T-cell (primary cell): ENCODE data around the gene ARL15. TPM values are rescaled to one million over a fixed set of nuclear protein-coding genes. Genes with fewer than 3 reads are reported as not detected.

Experiments
- ATAC-seq, 4 experiments: fragments of 200-7000 bp in 3 of 4; fragments of 150-1000 bp in 1 of 4; cut with Tn5 transposase; replicated peaks in 1 of 4; 1 replicate in 3 of 4; 2 replicates in 1 of 4; pipeline ENCODE4 v1.10.0; 2021; ENCODE audit warnings: moderate library complexity in 3 of 4, mild to moderate bottlenecking in 2 of 4, moderate number of reproducible peaks in 1 of 4
- CTCF ChIA-PET, 2 donors: fragments of 300-600 bp; sonication (Branson Sonifier 250); formaldehyde crosslinking; loops; one replicate each; lab custom pipeline; 2022; ENCODE audit warnings: antibody characterized with exemption in 2 of 2; lab: Charles Lee
- POLR2A ChIA-PET, 2 donors: fragments of 300-600 bp; sonication (Branson Sonifier 250); formaldehyde crosslinking; loops; one replicate each; lab custom pipeline; 2022; ENCODE audit warnings: antibody characterized with exemption in 2 of 2; lab: Charles Lee
- DNase-seq, 35 experiments: peaks; one replicate each; pipeline versions ENCODE4 v3.0.0 to v3.0.0-alpha.2; 2013 to 2023
- H3K27ac ChIP-seq: one replicate; pipeline ENCODE4 v1.5.1; 2013; ENCODE audit warnings: low read length
- H3K27me3 ChIP-seq, 2 experiments: replicated peaks in 1 of 2; 1 replicate in 1 of 2; 2 replicates in 1 of 2; pipeline versions ENCODE4 v1.6.1 to v1.7.0; 2013; ENCODE audit warnings: low read length in 1 of 2, mixed read lengths in 1 of 2; ENCODE audit not compliant: control insufficient read depth in 2 of 2, insufficient read depth in 2 of 2; ENCODE audit errors: extremely low read depth in 1 of 2
- H3K36me3 ChIP-seq, 2 donors: 1 replicate in 1 of 2; 2 replicates in 1 of 2; pipeline versions ENCODE4 v1.6.1 to v1.7.0; 2013; ENCODE audit warnings: low read length in 1 of 2; ENCODE audit not compliant: control insufficient read depth in 2 of 2, insufficient read depth in 1 of 2; ENCODE audit errors: extremely low read depth in 1 of 2
- H3K4me1 ChIP-seq, 2 experiments: 1 replicate in 1 of 2; 2 replicates in 1 of 2; pipeline versions ENCODE4 v1.6.1 to v1.7.0; 2013; ENCODE audit warnings: low read length in 2 of 2, mixed read lengths in 1 of 2; ENCODE audit not compliant: insufficient read depth in 2 of 2, control insufficient read depth in 1 of 2; ENCODE audit errors: extremely low read depth in 1 of 2
- H3K4me3 ChIP-seq, 2 donors: 1 replicate in 1 of 2; 2 replicates in 1 of 2; pipeline versions ENCODE4 v1.5.1 to v1.7.0; 2013; ENCODE audit warnings: mild to moderate bottlenecking in 2 of 2, low read length in 1 of 2, moderate library complexity in 1 of 2; ENCODE audit not compliant: control insufficient read depth in 1 of 2; ENCODE audit errors: extremely low read depth in 1 of 2
- H3K9me3 ChIP-seq: 2 replicates; pipeline ENCODE4 v1.7.0; 2013
- H3K27ac Mint-ChIP-seq, 2 donors: one replicate each; pipeline ENCODE4 v1.8.0; 2020 to 2021; ENCODE audit warnings: mild to moderate bottlenecking in 2 of 2, mixed read lengths in 2 of 2
- H3K27me3 Mint-ChIP-seq, 2 donors: one replicate each; pipeline ENCODE4 v1.8.0; 2021 to 2022; ENCODE audit warnings: mixed read lengths in 2 of 2
- H3K36me3 Mint-ChIP-seq: one replicate; pipeline ENCODE4 v1.8.0; 2021; ENCODE audit warnings: mixed read lengths
- H3K4me1 Mint-ChIP-seq, 3 donors: one replicate each; pipeline ENCODE4 v1.8.0; 2020 to 2022; ENCODE audit warnings: mixed read lengths in 3 of 3, mild to moderate bottlenecking in 1 of 3
- H3K4me3 Mint-ChIP-seq, 3 donors: one replicate each; pipeline ENCODE4 v1.8.0; 2020 to 2022; ENCODE audit warnings: mild to moderate bottlenecking in 3 of 3, mixed read lengths in 3 of 3, moderate library complexity in 3 of 3
- H3K9me3 Mint-ChIP-seq, 3 donors: one replicate each; pipeline ENCODE4 v1.8.0; 2020 to 2022; ENCODE audit warnings: mixed read lengths in 3 of 3
- WGBS: methylation state at CpG from one replicate; pipeline ENCODE4 v1.1.5; 2013; ENCODE audit warnings: missing lambda C conversion rate; ENCODE audit not compliant: insufficient coverage; 5-methylcytosine and 5-hydroxymethylcytosine counted together
- total RNA-seq, 35 experiments: library from RNA in 6 of 35; stranded (reverse) in 6 of 35; fragments of 120-200 nt in 1 of 35; gene quantifications; one replicate each; pipeline versions ENCODE4 v1.2.1 to v1.2.4 and lab custom pipeline; 2013 to 2026

Gene ARL15
- total RNA-seq, 5 donors from 2014 or later (not counting 1 experiment from before 2014, with no cell fraction given) = 10.7 to 21.6 (median 11.7) TPM

DNA sequence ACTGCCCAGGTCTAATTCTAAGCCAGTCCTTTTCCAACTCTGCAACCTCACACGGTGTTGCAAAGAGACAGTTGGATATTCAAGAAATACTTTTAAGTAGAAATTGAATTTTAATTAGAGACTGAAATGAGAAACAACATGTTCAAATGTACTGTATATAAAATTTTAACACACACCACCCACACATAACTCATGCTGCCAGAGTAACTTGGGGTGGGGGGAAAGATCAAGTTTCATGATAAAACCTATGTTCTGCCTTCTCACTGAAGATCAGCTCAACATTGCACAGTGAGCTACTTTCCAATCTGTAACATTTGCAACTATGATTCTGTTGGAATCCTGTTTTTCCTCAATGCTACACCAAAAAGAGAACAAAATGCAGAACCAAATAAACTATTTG lies 17.5 kb downstream of the ARL15 start:
- H3K4me1 Mint-ChIP-seq = peaks cover 39 to 50% (median 45%) of the 10 kb centered on the region in 3 donors
- no peaks in the 10 kb centered on the region for H3K27me3 Mint-ChIP-seq
- ATAC-seq (no peak), DNase-seq (no peak)
- H3K27ac ChIP-seq = no peak overlapping the region
- H3K4me3 ChIP-seq = no peak overlapping the region
- no peak overlapping the region for H3K27ac Mint-ChIP-seq
- H3K9me3 ChIP-seq = no peaks in the 10 kb centered on the region
- H3K4me1 ChIP-seq = no peaks in the 10 kb centered on the region
- no peaks in the 10 kb centered on the region for H3K27me3 ChIP-seq
- POLR2A ChIA-PET = no interaction called here
- H3K36me3 ChIP-seq = no peaks in the 10 kb centered on the region
- no peaks in the 10 kb centered on the region for H3K9me3 Mint-ChIP-seq
- WGBS = no CpG with 5 or more reads among the region's 1 CpG
- CTCF ChIA-PET = no interaction called here
- no peak overlapping the region for H3K4me3 Mint-ChIP-seq
- H3K36me3 Mint-ChIP-seq = peaks cover 11% of the 10 kb centered on the region

DNA sequence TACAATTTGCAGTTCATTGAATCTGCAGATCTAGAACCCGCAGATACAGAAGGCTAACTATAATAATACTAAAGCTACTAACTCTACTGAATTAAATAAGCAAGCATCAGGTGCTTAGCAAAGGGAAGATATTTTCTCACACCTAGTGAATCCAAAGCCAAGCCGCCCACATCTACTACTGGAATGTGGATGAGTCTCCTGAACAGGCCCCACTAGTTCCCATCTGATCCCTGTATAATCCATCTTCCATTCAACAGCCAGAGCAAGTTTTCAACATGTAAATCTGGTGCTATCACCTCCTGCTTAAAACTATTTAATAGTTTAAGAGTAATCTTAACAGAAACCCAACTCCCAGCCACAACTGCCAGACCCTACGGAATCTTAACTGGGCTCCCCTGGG lies 18.9 kb downstream of the ARL15 start:
- no peaks in the 10 kb centered on the region for H3K36me3 ChIP-seq
- no peaks in the 10 kb centered on the region for H3K27me3 ChIP-seq
- DNase-seq = no peak
- Mint-ChIP-seq H3K27ac (no peak overlapping the region), H3K36me3 (peaks cover 19% of the 10 kb centered on the region), H3K27me3 (no peaks in the 10 kb centered on the region), H3K4me3 (no peak overlapping the region), H3K4me1 (peaks cover 31 to 49% (median 33%) of the 10 kb centered on the region in 3 donors), H3K9me3 (peaks cover 0 to 3% (median 0%) of the 10 kb centered on the region in 3 donors)
- WGBS = no CpG with 5 or more reads among the region's 3 CpGs
- CTCF ChIA-PET = no interaction called here
- no peak overlapping the region for H3K4me3 ChIP-seq
- H3K27ac ChIP-seq = no peak overlapping the region
- no peak for ATAC-seq
- POLR2A ChIA-PET = no interaction called here
- H3K9me3 ChIP-seq = no peaks in the 10 kb centered on the region
- no peaks in the 10 kb centered on the region for H3K4me1 ChIP-seq

DNA sequence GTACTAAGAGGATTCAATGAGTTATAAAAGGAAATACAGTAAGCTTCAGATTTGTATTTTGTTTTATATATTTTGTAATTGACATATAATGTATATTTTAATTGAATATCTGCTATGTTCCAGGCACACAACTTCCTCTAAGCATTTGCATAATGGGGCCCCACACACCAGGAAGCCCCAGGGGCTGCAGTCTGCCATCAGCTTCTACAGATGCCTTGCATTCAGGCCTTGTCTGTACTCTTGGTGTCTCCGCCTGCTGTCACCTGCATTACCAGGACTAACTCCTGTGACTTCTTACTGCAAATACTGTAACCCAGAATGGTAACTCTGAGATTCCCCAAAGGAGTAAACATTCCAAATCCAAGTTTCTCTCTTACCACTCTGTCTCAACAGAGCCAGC lies 20.6 kb downstream of the ARL15 start:
- Mint-ChIP-seq H3K4me1 (peaks cover 19 to 39% (median 24%) of the 10 kb centered on the region in 3 donors), H3K36me3 (peaks cover 23% of the 10 kb centered on the region), H3K27ac (no peak overlapping the region), H3K9me3 (peaks cover 0 to 3% (median 3%) of the 10 kb centered on the region in 3 donors), H3K27me3 (no peaks in the 10 kb centered on the region), H3K4me3 (no peak overlapping the region)
- ChIA-PET CTCF (no interaction called here), POLR2A (interaction anchor here in 1 of 2 donors (0.7 kb wide), 1 partner anchor 10 kb away, joined by 7 read pairs; no protein-coding TSS in a partner anchor)
- Histone ChIP-seq H3K36me3 (no peaks in the 10 kb centered on the region), H3K27me3 (no peaks in the 10 kb centered on the region), H3K4me3 (no peak overlapping the region), H3K27ac (no peak overlapping the region), H3K9me3 (no peaks in the 10 kb centered on the region), H3K4me1 (no peaks in the 10 kb centered on the region)
- DNase-seq (no peak), ATAC-seq (no peak)
- 100% methylated on average over 1 of the region's 1 CpG for WGBS

DNA sequence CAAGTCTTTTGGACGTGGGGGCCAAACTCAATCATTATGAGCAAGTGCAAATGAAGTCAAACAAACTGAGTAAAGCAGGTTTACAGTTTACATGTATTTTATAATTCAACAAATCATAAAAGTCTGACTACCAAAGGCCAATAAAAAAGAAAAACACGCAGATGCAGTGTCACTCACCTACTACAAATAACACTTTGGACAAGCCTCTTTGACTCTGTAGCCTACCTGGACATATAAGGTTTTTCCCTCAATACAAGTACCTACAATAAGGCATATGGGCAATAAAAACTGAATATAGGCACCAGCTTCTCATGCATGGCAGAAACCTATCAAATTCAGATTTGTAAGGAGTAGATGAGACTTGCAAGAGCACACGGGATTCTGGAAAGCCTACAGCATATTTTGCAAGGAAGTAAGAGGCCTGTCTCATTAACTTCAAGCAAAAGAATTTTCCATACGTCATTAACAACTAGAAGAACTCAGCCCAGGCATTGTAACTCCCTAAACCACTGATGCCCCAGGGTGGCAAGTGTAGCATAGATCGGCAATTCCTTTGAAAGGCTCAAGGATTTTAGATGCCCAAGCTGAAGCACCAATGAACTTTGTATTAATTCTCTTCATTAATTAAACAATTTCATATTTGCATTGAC lies 21.7 kb downstream of the ARL15 start:
- peaks cover 13 to 30% (median 13%) of the 10 kb centered on the region in 3 donors for H3K4me1 Mint-ChIP-seq
- H3K27ac ChIP-seq = no peak overlapping the region
- no peak overlapping the region for H3K27ac Mint-ChIP-seq
- no peaks in the 10 kb centered on the region for H3K4me1 ChIP-seq
- H3K36me3 ChIP-seq = no peaks in the 10 kb centered on the region
- peaks cover 0 to 3% (median 3%) of the 10 kb centered on the region in 3 donors for H3K9me3 Mint-ChIP-seq
- DNase-seq = no peak
- peaks cover 27% of the 10 kb centered on the region for H3K36me3 Mint-ChIP-seq
- POLR2A ChIA-PET = no interaction called here
- H3K4me3 Mint-ChIP-seq = no peak overlapping the region
- H3K27me3 Mint-ChIP-seq = no peaks in the 10 kb centered on the region
- no peak overlapping the region for H3K4me3 ChIP-seq
- CTCF ChIA-PET = no interaction called here
- WGBS = 80% methylated on average over 1 of the region's 5 CpGs
- H3K9me3 ChIP-seq = no peaks in the 10 kb centered on the region
- ATAC-seq = no peak
- H3K27me3 ChIP-seq = no peaks in the 10 kb centered on the region

DNA sequence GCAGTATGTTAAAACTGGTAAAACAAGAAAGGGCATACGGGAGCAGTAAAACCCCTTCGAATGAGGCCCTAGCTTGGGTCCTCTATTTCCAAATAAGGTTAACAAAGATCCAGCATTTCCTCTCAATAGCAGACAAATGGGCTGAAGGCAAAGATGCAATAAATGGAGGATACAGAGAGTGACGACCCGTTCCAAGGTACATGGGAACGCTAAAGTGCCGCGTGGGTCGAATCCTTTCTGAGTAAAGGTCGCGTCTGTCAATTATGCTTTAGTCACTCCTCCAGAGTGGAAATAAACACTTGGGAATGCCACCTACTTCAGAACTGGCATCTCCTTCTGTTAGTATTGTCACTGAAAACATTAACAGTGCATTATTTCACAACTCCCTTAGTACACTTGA lies 24.7 kb downstream of the ARL15 start:
- H3K4me3 ChIP-seq = no peak overlapping the region
- ATAC-seq = no peak
- H3K4me1 ChIP-seq = no peaks in the 10 kb centered on the region
- no peak overlapping the region for H3K4me3 Mint-ChIP-seq
- H3K36me3 ChIP-seq = no peaks in the 10 kb centered on the region
- H3K27me3 Mint-ChIP-seq = no peaks in the 10 kb centered on the region
- WGBS = 100% methylated on average over 2 of the region's 10 CpGs
- ChIA-PET CTCF (no interaction called here), POLR2A (no interaction called here)
- no peak overlapping the region for H3K27ac ChIP-seq
- H3K9me3 ChIP-seq = no peaks in the 10 kb centered on the region
- no peak for DNase-seq
- peaks cover 0 to 7% (median 3%) of the 10 kb centered on the region in 3 donors for H3K9me3 Mint-ChIP-seq
- peaks cover 5 to 21% (median 7%) of the 10 kb centered on the region in 3 donors for H3K4me1 Mint-ChIP-seq
- H3K36me3 Mint-ChIP-seq = peaks cover 44% of the 10 kb centered on the region
- no peaks in the 10 kb centered on the region for H3K27me3 ChIP-seq
- H3K27ac Mint-ChIP-seq = no peak overlapping the region

DNA sequence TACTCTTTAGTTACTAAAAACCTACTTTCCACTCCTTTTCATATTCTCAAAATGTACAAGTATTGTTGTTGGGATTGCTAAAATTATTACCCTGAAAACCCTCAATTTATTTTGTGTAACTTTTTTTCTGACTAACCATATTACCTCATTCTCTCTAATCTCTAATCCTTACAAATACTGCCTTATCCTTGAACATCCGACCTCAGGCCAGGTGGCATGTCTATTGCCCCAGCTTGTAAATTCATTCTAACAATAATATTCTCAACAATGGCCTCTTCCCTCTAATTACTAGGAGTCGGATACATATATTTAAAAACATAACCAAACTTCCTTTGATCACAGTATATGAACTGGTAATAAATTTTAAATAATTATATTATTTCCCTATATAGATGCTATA lies 25.8 kb downstream of the ARL15 start:
- no peak overlapping the region for H3K4me3 ChIP-seq
- ChIA-PET CTCF (interaction anchor here in 1 of 2 donors (0.5 kb wide), 2 partner anchors 56 to 135 kb away, joined by 3 read pairs; no protein-coding TSS in a partner anchor), POLR2A (no interaction called here)
- peaks cover 0 to 5% of the 10 kb centered on the region in 2 donors for H3K36me3 ChIP-seq
- no peaks in the 10 kb centered on the region for H3K27me3 Mint-ChIP-seq
- H3K27ac Mint-ChIP-seq = no peak overlapping the region
- DNase-seq (no peak), ATAC-seq (no peak)
- H3K9me3 Mint-ChIP-seq = peaks cover 0 to 7% (median 3%) of the 10 kb centered on the region in 3 donors
- no peak overlapping the region for H3K4me3 Mint-ChIP-seq
- peaks cover 4 to 19% (median 5%) of the 10 kb centered on the region in 3 donors for H3K4me1 Mint-ChIP-seq
- no CpG with 5 or more reads among the region's 2 CpGs for WGBS
- H3K27ac ChIP-seq = no peak overlapping the region
- no peaks in the 10 kb centered on the region for H3K9me3 ChIP-seq
- peaks cover 53% of the 10 kb centered on the region for H3K36me3 Mint-ChIP-seq
- no peaks in the 10 kb centered on the region for H3K4me1 ChIP-seq
- H3K27me3 ChIP-seq = no peaks in the 10 kb centered on the region
